GM12874 (cell line): ENCODE results near the gene SLC22A23.

Experiments
- CTCF ChIP-seq: IDR thresholded peaks from 2 replicates; pipeline ENCODE4 v1.5.1; 2011; ENCODE audit warnings: low read depth, mild to moderate bottlenecking, control low read depth, low read length, moderate library complexity; ENCODE audit not compliant: insufficient read depth

Gene SLC22A23

GRCh38 chr6:3290149-3290930 is 166.5 kb downstream of the SLC22A23 start:
- TF ChIP-seq CTCF = no peak

GRCh38 chr6:3289664-3290055 is 167.2 kb downstream of the SLC22A23 start:
- TF ChIP-seq CTCF = no peak

DNA sequence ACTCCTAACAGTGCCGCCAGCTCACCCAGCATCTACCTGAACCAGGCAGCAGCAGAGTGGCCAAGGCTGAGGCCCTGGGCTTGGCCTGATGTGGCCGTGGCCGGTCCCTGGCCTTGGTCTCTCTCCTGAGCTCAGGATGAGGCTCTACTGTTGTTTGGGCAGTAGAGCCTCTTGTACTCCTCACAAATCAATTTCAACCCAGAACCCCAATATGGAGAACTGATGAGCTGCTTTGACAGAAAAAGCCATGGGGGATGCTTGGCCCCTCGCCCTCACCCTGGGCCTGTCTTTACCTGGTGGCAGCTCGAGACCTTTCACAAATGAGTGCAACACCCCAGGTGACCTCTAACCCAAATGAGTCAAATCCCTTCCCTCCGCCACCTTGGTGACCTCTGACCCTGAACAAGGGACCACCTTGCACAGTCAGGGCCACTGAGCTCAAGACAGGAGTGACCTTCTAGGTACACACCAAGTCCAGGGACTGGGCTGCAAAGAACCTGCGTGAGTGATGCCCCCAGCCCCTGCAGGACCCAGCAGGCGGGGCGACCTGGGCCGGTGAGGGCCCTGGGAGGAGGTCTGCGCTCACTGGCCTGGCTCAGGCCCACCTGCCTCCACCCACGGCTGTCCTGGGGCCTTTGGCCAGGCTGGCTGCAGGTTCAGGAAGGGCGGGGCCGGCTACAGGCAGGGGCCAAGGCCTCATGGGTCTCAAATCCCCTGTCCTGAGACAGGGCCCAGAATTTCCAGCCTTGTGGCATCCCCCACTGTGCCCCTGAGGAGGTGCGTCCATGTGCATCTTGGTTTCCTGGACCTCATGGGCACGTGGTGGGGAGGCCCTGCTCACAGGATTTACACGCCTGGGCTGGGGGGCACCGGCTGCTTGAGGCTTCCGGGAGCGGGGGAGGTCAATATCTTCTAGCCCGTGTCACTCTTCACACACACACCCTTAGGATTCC is 167.9 kb downstream of the SLC22A23 start:
- TF ChIP-seq CTCF = no peak

DNA sequence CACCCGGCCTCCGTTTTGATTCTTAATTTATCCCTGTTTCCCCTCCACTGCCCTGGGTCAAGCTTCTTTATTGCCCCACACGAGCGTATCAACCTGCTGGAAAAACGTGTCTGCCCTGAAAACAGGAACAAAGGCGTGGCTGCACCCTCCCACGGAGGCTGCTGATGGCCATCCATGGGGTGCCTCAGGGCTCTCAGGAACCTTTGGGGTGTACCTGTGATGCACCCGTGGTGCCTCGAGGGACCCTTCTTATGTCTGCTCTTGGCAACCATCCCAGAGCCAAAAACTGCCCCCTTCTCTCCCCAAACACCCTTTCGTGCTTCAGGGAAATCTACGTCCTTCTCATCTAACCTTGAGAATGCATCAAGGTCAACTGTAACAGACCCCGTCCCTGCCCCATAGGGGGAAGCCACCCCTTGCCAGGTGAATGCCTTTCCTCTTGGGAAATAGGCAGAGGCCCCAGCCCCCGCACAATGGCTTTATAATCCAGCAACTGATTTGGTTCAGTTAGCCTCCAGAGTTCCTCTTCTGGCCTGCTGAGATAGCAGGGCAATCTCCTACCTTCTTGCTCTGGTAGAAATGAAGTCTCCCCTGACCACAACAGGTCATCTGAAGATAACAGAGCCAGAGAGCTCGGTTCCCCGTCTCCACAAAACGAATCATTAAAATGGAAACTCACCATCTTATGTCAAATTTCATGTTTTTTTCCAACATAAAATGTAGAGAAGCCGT is 168.7 kb downstream of the SLC22A23 start:
- no peak for TF ChIP-seq CTCF

DNA sequence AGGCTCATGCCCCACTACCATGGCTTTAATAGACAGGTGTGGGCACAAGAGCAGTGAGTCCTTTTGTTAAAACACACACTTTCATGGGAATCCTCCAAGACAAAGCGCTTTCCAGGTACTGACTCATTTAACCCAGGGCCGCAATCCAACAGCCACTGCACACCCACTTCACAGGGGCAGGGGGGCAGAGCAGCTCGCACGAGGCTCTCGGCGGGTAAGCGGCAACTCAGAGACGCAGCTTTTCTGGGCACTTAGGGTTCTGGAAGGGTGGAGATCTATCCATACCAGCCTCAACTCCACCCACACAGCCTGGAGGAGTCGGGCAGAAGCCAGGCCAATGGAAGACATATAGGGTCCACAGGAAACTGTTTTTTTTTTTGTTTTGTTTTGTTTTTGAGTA is 169.5 kb downstream of the SLC22A23 start:
- no peak for TF ChIP-seq CTCF

GRCh38 chr6:3286641-3287171 is 170.1 kb downstream of the SLC22A23 start:
- TF ChIP-seq CTCF = no peak
